Fibroblast of the aortic adventitia (primary cell): ENCODE results near the gene ERFL. TPM values are rescaled to one million over a fixed set of nuclear protein-coding genes. Genes with fewer than 3 reads are reported as not detected.

ENCODE experiments used
- DNase-seq: peaks from one replicate; pipeline ENCODE4 v3.0.0-alpha.2; 2010; ENCODE audit warnings: low read depth
- H3K4me3 ChIP-seq: 2 replicates; pipeline ENCODE4 v1.5.1; 2011; ENCODE audit warnings: low read depth, mild to moderate bottlenecking, control low read depth, low read length, moderate library complexity
- CTCF ChIP-seq: IDR thresholded peaks from 2 replicates; pipeline ENCODE4 v1.5.1; 2011; ENCODE audit warnings: mild to moderate bottlenecking, low read length, control low read depth, inconsistent platforms; ENCODE audit not compliant: insufficient read depth
- small RNA-seq: library from RNA; depleted of rRNA; stranded (forward); fragments of <200 nt; gene quantifications from one replicate; pipeline ENCODE3, GENCODE V24; 2012
- total RNA-seq: library from RNA; depleted of rRNA; stranded (reverse); fragments of >200 nt; gene quantifications from 2 replicates; pipeline ENCODE4 v1.2.3, GENCODE V29; 2012; ENCODE audit warnings: low replicate concordance

ERFL gene
- total RNA-seq, 1 donor = not detected

DNA sequence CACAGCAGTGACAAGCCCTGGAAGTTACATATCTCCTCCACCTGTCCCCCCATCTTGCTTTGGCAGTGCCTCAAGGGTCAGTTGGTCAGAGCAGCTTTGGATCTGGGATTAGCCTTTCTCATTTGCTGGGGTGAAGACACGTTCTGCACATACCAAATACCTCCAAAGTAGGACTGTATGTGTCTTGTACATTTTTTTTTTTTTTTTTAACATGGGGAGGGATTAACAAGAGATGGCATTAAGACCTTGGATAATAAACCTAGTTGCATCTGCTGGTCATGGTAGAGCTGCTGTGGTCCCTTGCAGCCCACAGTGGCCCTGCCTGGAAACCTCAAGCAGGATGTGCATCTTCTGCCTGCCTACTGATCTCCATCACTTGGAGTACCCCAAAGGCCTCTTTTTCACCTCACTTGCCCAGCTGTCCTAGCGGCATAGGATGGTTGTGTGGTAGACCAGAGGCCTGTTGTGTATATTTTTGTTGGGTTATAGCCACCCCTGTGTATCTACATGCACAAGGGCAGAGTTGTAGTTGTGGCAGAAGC lies 65.7 kb downstream of the ERFL start:
- no peak for DNase-seq
- no peak for TF ChIP-seq CTCF
- H3K4me3 ChIP-seq = peak overlapping the region; percentile 98

- H3K4me3 ChIP-seq = peak overlapping the region; percentile 98
- DNase-seq = no peak
- TF ChIP-seq CTCF = no peak
Measured at GRCh38 chr19:41861846-41862245, 66.4 kb downstream of the ERFL start.

GRCh38 chr19:41861116-41861768 lies 67.0 kb downstream of the ERFL start:
- H3K4me3 ChIP-seq = peak overlapping the region; percentile 98
- DNase-seq = no peak
- no peak for TF ChIP-seq CTCF

GRCh38 chr19:41860419-41861115 lies 67.7 kb downstream of the ERFL start:
- no peak for TF ChIP-seq CTCF
- peak; percentile 57 for DNase-seq

DNA sequence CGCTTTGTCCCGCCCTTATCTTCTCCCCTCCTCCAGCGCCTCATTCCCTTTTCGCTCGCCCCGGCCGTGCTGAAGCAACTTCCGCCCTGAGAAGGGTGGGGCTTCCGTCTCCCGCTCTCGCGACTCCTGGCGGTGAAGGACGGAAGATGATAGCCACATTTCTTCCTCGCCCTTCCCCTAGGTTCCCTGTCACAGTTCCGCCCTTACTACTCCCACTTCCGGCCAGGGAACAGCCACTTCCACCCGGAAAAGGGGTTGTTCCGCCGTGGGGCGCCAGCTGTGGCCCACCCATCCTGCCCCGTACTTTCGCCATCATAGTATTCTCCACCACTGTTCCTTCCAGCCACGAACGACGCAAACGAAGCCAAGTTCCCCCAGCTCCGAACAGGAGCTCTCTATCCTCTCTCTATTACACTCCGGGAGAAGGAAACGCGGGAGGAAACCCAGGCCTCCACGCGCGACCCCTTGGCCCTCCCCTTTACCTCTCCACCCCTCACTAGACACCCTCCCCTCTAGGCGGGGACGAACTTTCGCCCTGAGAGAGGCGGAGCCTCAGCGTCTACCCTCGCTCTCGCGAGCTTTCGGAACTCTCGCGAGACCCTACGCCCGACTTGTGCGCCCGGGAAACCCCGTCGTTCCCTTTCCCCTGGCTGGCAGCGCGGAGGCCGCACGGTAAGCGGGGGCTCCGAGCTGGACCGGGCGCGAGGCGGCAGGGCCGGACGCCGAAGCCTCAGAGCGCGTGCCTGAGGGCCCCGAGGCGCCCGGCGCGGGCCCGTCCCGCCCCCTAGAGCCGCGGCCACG lies 68.4 kb downstream of the ERFL start, which contains the start of gene RPS19:
Gene RPS19, plus strand, starts transcription at position 638 of the 801 bp plus-strand sequence. CDS start 520 bp downstream, outside the sequence.
- DNase-seq = peak; percentile 99
- H3K4me3 ChIP-seq = peak within 1 kb of the TSS; percentile 98
- TF ChIP-seq CTCF = peak; percentile 63

More at GRCh38 chr19:41860419-41861115, 67.7 kb downstream of the ERFL start:
- peak overlapping the region; percentile 98 for H3K4me3 ChIP-seq

DNA sequence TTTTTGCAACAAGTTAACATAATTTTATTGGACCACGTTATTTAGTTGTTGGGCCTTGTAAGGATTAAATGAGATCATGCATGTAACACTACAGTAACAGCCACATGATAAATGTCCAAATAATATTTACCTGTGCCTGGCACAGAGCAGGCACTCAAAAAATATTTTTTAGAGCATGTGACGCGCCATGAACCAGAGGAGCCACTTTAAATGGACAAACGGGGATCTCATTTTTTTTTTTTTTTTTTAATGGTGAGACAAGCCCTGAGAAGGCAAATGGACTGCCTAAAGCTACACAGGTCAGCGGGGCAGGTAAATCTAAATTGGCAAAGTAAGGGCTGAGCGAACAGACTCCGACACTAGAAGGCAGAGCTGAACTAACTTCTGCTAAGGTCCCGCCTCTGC lies 69.0 kb downstream of the ERFL start:
- DNase-seq = no peak
- peak overlapping the region; percentile 57 for H3K4me3 ChIP-seq
- TF ChIP-seq CTCF = no peak

Small RNA genes lying within 50 kb of the gene (small RNA-seq; reads per million reads assigned to genes)
- not detected for gene MIR6797

Other genes starting within 250 kb of the ERFL start
- gene CEACAM7, start 240.2 kb downstream of the ERFL start, total RNA-seq = not detected in 2 replicates
- gene CEACAM5, start 219.8 kb downstream of the ERFL start, total RNA-seq = not detected in 2 replicates
- not detected in 2 replicates for gene CEACAM6, start 172.9 kb downstream of the ERFL start, total RNA-seq
- not detected in 2 replicates for gene CEACAM3, start 131.9 kb downstream of the ERFL start, total RNA-seq
- gene LYPD4, start 83.8 kb downstream of the ERFL start, total RNA-seq = not detected in 2 replicates
- gene DMRTC2, start 83.4 kb downstream of the ERFL start, total RNA-seq = not detected in 2 replicates
- 827 and 1,080 TPM in 2 replicates for gene RPS19, start 68.2 kb downstream of the ERFL start, total RNA-seq
- 0.09 TPM in 1 of 2 replicates, not detected in the other for gene CD79A, start 51.2 kb downstream of the ERFL start, total RNA-seq
- gene ARHGEF1, start 45.3 kb downstream of the ERFL start, total RNA-seq = 26.8 and 57.6 TPM in 2 replicates
- 122 and 201 TPM in 2 replicates for gene RABAC1, start 30.9 kb upstream of the ERFL start, total RNA-seq
- gene ATP1A3, start 65.8 kb upstream of the ERFL start, total RNA-seq = not detected in 2 replicates
- 0.08 and 0.18 TPM in 2 replicates for gene GRIK5, start 141.8 kb upstream of the ERFL start, total RNA-seq
- 4.7 and 17.2 TPM in 2 replicates for gene ZNF574, start 147.7 kb upstream of the ERFL start, total RNA-seq
- gene POU2F2, start 204.0 kb upstream of the ERFL start, total RNA-seq = 0.08 and 0.18 TPM in 2 replicates